Inferior parietal cortex (tissue), 1 donor: ENCODE measurements around the gene OBI1.

Experiments
- DNase-seq: peaks from one replicate; pipeline ENCODE4 v3.0.0-alpha.2; 2016; ENCODE audit errors: extremely low spot score

Gene OBI1

DNA sequence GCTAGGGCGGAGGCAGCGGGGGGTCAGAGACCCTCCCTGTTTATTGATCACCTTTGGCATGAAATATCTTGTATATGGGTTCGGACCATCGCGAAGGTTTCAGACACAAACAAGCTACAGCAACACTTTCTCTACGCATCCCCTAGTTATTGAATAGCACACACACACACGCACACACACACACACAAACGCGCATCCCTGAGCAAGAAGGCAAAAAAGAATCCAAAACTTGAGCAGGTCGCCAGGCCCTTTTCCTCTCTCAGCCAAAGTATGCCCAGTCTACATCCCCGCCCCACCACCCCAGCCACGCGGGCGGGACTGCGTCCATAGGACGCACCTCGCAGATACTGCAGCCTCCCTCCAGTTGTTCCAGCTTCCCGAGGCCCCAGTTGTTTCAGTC is 71.6 kb downstream of the OBI1 start:
- no peak for DNase-seq

DNA sequence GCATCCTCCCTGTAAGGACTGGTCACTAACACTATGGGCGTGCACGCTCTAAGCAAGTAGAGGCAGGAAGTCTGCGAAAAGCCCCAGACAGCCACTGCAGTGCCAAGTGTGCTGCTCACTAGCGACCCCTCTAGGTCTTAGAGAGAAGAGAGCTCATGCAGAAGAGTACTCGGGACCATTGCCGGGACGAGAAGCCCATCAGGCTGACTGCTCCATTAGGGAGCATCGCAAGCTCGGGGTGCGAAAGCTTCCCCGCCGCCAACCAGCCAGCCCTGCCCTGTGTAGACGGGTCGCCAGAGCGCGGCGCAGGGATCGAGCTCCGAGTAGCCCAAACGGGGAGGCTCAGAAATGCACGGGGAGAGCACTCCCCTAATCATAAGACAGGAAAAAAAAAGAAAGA is 72.2 kb downstream of the OBI1 start:
- no peak for DNase-seq

DNA sequence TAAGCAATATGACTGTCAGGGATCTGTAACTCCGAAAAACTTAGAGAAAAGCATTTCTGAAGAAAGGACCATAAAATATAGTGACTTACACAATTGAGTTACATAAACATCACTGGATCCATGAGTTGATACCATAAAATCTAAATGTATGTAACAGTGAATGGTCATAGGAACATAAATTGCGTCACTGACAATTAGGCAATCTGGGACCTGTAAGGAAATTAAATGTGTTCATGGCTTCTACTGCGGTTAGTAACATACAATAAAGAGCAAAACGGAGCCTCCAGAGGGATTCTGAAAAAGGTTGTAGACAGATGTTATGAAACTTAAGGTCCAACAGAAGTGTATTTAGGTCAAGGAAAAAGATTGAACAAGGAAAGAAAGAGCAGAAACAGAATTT is 82.7 kb downstream of the OBI1 start:
- DNase-seq = no peak

DNA sequence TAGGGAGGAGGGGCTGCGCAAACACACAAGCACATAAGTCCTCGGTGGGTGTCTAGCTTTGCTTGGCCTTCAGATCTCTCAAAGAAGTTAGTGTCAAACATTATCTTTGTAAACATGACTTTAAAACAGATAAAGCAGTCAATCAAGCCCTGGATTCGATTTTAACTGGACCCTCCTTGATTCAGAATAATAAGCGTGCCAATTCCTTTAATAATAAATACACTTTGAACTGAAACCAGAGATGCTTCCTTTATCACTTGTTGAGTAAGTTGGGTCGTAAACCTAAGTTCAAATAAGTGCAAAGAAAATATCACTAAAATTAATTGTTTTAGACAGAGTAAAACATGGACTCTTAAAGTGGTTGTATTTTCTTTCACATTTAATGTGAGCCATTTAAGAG is 86.5 kb downstream of the OBI1 start:
- DNase-seq = no peak

DNA sequence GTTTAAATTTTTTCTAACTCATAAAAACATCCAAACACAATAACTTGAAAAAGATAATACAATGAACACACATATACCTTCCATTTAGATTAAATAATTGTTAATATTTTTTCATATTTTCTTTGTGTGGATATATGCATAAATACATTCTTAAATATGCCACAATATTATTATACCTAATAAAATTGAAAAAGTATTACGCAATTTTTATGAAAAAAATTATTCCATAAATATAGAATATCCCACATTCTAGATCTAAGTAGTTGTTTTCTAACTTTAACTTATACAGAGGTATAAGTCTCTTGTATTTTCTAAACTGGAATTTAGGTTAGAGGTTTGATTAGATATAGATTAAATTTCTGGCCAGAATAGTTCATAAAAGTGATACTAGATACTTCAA is 89.9 kb downstream of the OBI1 start:
- no peak for DNase-seq

GRCh38 chr13:78566631-78567030 is 92.3 kb downstream of the OBI1 start:
- no peak for DNase-seq
